ENCODE results near the gene TSPAN18. TPM values are rescaled to one million over a fixed set of nuclear protein-coding genes. Genes with fewer than 3 reads are reported as not detected.

Gene TSPAN18
- total and polyA plus RNA-seq, 2 of the 8 experiments (the other 6 are each of a cell fraction or from before 2014, with no cell fraction given) = 5.2 to 10.2 TPM

DNA sequence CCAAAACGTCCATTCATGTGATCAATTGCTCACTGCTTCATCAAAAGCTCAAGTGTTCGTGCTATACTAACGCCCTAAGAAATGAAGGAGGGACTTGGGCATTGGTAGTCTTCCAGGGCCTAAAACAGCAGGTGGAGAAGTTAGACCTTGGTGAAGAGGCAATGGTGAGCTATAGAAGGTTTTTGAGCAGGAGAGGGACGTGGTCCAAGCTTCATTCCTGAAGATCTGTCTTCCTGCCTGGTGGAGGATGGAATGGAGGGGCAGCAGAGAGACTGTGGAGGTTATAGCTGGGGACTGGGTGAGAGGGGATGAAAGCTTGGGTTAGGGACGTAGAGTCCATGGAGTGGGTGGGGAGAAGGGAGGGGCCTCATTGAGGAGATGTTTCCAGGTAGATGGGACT, 126.2 kb downstream of the TSPAN18 start:
- no peak for FAIRE-seq
- Histone ChIP-seq H3K9ac (replicated peaks in 1 of 4; ENCODE audit: extremely low read depth in 1 of 4, low read depth in 3 of 4, low read length in 3 of 4) (no peak overlapping the region), H3K4me2 (ENCODE audit: insufficient read depth in 1 of 2, low read depth in 2 of 2, low read length in 2 of 2) (no peak overlapping the region), H3K4me3 (ENCODE audit: extremely low read depth in 1 of 4, insufficient read depth in 2 of 4, low read depth in 3 of 4, low read length in 4 of 4) (no peak overlapping the region), H3K79me2 (ENCODE audit: control insufficient read depth in 1 of 2, insufficient read depth in 2 of 2, low read length in 2 of 2) (no peaks in the 10 kb centered on the region), H2AFZ (ENCODE audit: low read length) (no peak overlapping the region), H2BK20ac (ENCODE audit: low read length) (no peak overlapping the region), H2BK12ac (ENCODE audit: low read depth, low read length) (no peak overlapping the region), H4K8ac (ENCODE audit: extremely low read depth, insufficient read depth, low read length) (no peak overlapping the region), H3K9me3 (ENCODE audit: insufficient read depth in 2 of 2, low read depth in 1 of 2, low read length in 1 of 2) (no peaks in the 10 kb centered on the region), H3K27me3 (replicated peaks in 1 of 4; ENCODE audit: control insufficient read depth in 3 of 4, extremely low read depth in 1 of 4, insufficient read depth in 3 of 4, low read length in 3 of 4) (no peaks in the 10 kb centered on the region), H2BK5ac (ENCODE audit: low read depth, low read length) (no peak overlapping the region), H3K23ac (ENCODE audit: insufficient read length) (no peak overlapping the region), H2AK5ac (ENCODE audit: low read depth, low read length) (no peak overlapping the region), H3K23me2 (ENCODE audit: low read depth, low read length) (peaks cover 2% of the 10 kb centered on the region; the same call in 1 of the 2 replicates), H3K79me1 (ENCODE audit: low read depth, low read length) (no peaks in the 10 kb centered on the region), H3K4me1 (replicated peaks in 1 of 4; ENCODE audit: control insufficient read depth in 3 of 4, insufficient read depth in 4 of 4, low read length in 3 of 4) (peaks cover 4 to 26% (median 9%) of the 10 kb centered on the region in 4 experiments), H4K20me1 (replicated peaks in 1 of 2; ENCODE audit: control insufficient read depth in 1 of 2, insufficient read depth in 2 of 2, low read length in 2 of 2) (no peaks in the 10 kb centered on the region), H4K5ac (ENCODE audit: insufficient read length, low read depth, low read length) (no peak overlapping the region), H2BK15ac (ENCODE audit: low read length) (no peak overlapping the region), H3K36me3 (ENCODE audit: control insufficient read depth in 2 of 4, insufficient read depth in 4 of 4, low read length in 3 of 4) (no peaks in the 10 kb centered on the region), H2BK120ac (replicated peaks; ENCODE audit: low read depth, low read length) (no peak overlapping the region), H3K56ac (replicated peaks; ENCODE audit: insufficient read length, low read depth, low read length) (no peak overlapping the region), H3K14ac (ENCODE audit: insufficient read length) (no peak overlapping the region), H3K18ac (ENCODE audit: extremely low read depth, low read length) (no peak overlapping the region), H4K91ac (replicated peaks; ENCODE audit: insufficient read length, low read length) (no peak overlapping the region), H3K4ac (replicated peaks; ENCODE audit: insufficient read length, low read depth, low read length) (no peak overlapping the region), H3K27ac (ENCODE audit: low read depth, low read length) (no peak overlapping the region)
- 75% methylated on average over 5 of the region's 5 CpGs; no CpG with 5 or more reads in 1 of the 2 experiments for WGBS, 2 experiments (ENCODE audit: extremely low coverage in 1 of 2, insufficient coverage in 1 of 2, insufficient read length in 1 of 2, insufficient replicate concordance in 2 of 2, low coverage in 1 of 2, low lambda C conversion rate in 2 of 2, missing lambda C conversion rate in 1 of 2)
- TF ChIP-seq TAF1 (IDR thresholded peaks at IDR 0.05; ENCODE audit: low read depth, low read length) (no peak), BACH1 (IDR thresholded peaks at IDR 0.05; ENCODE audit: low read length) (no peak), SIX5 (IDR thresholded peaks at IDR 0.05; ENCODE audit: low read depth, low read length) (no peak), KDM1A (IDR thresholded peaks at IDR 0.05; ENCODE audit: borderline replicate concordance, low read length) (peak; percentile 75; the same call in 1 of the 2 replicates)
- TF ChIP-seq, protein P1, sequence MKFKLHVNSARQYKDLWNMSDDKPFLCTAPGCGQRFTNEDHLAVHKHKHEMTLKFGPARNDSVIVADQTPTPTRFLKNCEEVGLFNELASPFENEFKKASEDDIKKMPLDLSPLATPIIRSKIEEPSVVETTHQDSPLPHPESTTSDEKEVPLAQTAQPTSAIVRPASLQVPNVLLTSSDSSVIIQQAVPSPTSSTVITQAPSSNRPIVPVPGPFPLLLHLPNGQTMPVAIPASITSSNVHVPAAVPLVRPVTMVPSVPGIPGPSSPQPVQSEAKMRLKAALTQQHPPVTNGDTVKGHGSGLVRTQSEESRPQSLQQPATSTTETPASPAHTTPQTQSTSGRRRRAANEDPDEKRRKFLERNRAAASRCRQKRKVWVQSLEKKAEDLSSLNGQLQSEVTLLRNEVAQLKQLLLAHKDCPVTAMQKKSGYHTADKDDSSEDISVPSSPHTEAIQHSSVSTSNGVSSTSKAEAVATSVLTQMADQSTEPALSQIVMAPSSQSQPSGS (IDR thresholded peaks at IDR 0.05; ENCODE audit: low read length) = no peak
- CTCF ChIA-PET (ENCODE audit: partially characterized antibody) = interaction anchor here (1.1 to 1.5 kb wide), 3 partner anchors 9 to 95 kb away, joined by 3 read pairs; no protein-coding TSS in a partner anchor
- POLR2A ChIA-PET (ENCODE audit: partially characterized antibody) = interaction anchor here (0.9 to 1.5 kb wide), 2 partner anchors 11 to 32 kb away, joined by 3 read pairs; no protein-coding TSS in a partner anchor
- DNase-seq (ENCODE audit: low read depth in 1 of 2, low spot score in 2 of 2) = no peak
